ENCODE measurements around the gene UBE4B. TPM values are rescaled to one million over a fixed set of nuclear protein-coding genes. Genes with fewer than 3 reads are reported as not detected.

UBE4B gene
- total RNA-seq, 1 donor from 2014 or later: 62.2 TPM

- Mint-ChIP-seq H3K4me3 (ENCODE audit: unreplicated experiment) (no peak overlapping the region), H3K4me1 (ENCODE audit: unreplicated experiment) (peaks cover 32% of the 10 kb centered on the region)
Measured at GRCh38 chr1:10057343-10057742, 24.6 kb downstream of the UBE4B start.

DNA sequence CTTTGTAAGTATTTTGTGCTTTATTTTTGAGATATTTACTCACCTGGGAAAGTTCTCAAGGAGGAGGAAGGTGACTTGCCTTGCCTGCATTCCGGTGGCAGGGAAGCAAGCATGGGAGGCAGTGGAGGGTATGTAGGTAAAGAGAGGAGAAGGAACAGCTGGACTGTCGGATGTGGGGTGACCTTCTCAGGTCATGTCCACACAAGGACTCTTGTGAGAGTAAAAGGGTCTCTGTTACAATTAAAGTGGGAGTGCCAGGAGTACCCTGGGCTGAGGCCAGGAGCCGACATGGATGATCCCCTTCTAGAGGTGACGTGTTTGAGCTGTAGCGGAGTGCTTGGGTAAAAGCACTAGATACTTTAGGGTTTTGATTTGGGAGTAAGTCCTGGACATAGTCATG, 25.0 kb downstream of the UBE4B start:
- H3K4me1 Mint-ChIP-seq (ENCODE audit: unreplicated experiment): peaks cover 32% of the 10 kb centered on the region
- H3K4me3 Mint-ChIP-seq (ENCODE audit: unreplicated experiment): no peak overlapping the region
- H3K27ac Mint-ChIP-seq (ENCODE audit: unreplicated experiment): peak overlapping the region; percentile 80
- TF ChIP-seq, protein P1, sequence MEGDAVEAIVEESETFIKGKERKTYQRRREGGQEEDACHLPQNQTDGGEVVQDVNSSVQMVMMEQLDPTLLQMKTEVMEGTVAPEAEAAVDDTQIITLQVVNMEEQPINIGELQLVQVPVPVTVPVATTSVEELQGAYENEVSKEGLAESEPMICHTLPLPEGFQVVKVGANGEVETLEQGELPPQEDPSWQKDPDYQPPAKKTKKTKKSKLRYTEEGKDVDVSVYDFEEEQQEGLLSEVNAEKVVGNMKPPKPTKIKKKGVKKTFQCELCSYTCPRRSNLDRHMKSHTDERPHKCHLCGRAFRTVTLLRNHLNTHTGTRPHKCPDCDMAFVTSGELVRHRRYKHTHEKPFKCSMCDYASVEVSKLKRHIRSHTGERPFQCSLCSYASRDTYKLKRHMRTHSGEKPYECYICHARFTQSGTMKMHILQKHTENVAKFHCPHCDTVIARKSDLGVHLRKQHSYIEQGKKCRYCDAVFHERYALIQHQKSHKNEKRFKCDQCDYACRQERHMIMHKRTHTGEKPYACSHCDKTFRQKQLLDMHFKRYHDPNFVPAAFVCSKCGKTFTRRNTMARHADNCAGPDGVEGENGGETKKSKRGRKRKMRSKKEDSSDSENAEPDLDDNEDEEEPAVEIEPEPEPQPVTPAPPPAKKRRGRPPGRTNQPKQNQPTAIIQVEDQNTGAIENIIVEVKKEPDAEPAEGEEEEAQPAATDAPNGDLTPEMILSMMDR (IDR thresholded peaks at IDR 0.05): no peak
- H3K36me3 Mint-ChIP-seq (ENCODE audit: unreplicated experiment): peaks cover 7% of the 10 kb centered on the region
- H3K9me3 Mint-ChIP-seq (ENCODE audit: unreplicated experiment): no peaks in the 10 kb centered on the region
- DNase-seq (ENCODE audit: extremely low spot score, unreplicated experiment): no peak
- H3K27me3 Mint-ChIP-seq (ENCODE audit: unreplicated experiment): no peaks in the 10 kb centered on the region

More at GRCh38 chr1:10057343-10057742, 24.6 kb downstream of the UBE4B start:
- DNase-seq (ENCODE audit: extremely low spot score, unreplicated experiment): no peak
- H3K9me3 Mint-ChIP-seq (ENCODE audit: unreplicated experiment): no peaks in the 10 kb centered on the region
- TF ChIP-seq, protein P1 (IDR thresholded peaks at IDR 0.05): no peak
- H3K36me3 Mint-ChIP-seq (ENCODE audit: unreplicated experiment): peaks cover 7% of the 10 kb centered on the region
- no peaks in the 10 kb centered on the region for H3K27me3 Mint-ChIP-seq (ENCODE audit: unreplicated experiment)
- peak overlapping the region; percentile 80 for H3K27ac Mint-ChIP-seq (ENCODE audit: unreplicated experiment)

GRCh38 chr1:10059342-10059718, 26.6 kb downstream of the UBE4B start:
- no peak overlapping the region for H3K4me3 Mint-ChIP-seq (ENCODE audit: unreplicated experiment)
- H3K36me3 Mint-ChIP-seq (ENCODE audit: unreplicated experiment): peaks cover 10% of the 10 kb centered on the region
- H3K27me3 Mint-ChIP-seq (ENCODE audit: unreplicated experiment): no peaks in the 10 kb centered on the region
- H3K9me3 Mint-ChIP-seq (ENCODE audit: unreplicated experiment): no peaks in the 10 kb centered on the region
- H3K27ac Mint-ChIP-seq (ENCODE audit: unreplicated experiment): no peak overlapping the region
- H3K4me1 Mint-ChIP-seq (ENCODE audit: unreplicated experiment): peaks cover 32% of the 10 kb centered on the region
- TF ChIP-seq, protein P1 (IDR thresholded peaks at IDR 0.05): no peak
- no peak for DNase-seq (ENCODE audit: extremely low spot score, unreplicated experiment)

DNA sequence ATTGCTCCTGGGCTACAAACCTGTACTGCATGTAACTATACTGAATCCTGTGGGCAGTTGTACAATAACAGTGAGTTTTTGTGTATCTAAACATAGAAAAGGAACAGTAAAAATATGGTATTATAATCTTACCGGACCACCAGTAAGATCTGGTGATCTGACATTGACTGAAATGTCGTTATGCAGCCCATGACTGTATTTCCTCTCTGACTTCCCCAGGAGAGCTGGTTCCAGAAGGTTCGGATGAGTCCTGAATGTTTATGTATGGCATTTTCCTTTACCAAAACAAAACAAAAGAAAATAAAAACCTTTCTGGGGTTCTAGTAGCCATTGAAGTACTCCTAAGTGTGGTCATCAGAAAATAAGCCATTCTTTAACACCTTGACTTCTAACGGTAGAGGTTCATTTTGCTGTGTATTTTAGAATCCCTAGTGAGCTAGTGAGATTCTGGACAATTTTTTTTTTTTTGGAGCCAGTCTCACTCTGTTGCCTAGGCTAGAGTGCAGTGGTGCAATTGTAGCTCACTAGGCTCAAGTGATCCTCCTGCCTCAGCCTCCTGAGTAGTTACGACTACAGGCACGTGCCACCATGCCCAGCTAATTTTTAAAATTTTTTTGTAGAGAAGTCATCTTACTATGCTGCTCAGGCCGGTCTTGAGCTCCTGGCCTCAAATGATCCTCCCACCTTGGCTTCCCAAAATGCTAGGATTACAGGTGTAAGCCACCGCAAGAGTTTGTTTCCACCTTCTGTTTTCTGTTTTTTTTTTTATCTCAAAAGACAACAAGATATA, 27.7 kb downstream of the UBE4B start:
- TF ChIP-seq, protein P1 (IDR thresholded peaks at IDR 0.05): no peak
- Mint-ChIP-seq H3K27me3 (ENCODE audit: unreplicated experiment) (no peaks in the 10 kb centered on the region), H3K4me3 (ENCODE audit: unreplicated experiment) (no peak overlapping the region), H3K36me3 (ENCODE audit: unreplicated experiment) (peaks cover 8% of the 10 kb centered on the region), H3K9me3 (ENCODE audit: unreplicated experiment) (no peaks in the 10 kb centered on the region), H3K27ac (ENCODE audit: unreplicated experiment) (no peak overlapping the region), H3K4me1 (ENCODE audit: unreplicated experiment) (peaks cover 28% of the 10 kb centered on the region)
- no peak for DNase-seq (ENCODE audit: extremely low spot score, unreplicated experiment)

DNA sequence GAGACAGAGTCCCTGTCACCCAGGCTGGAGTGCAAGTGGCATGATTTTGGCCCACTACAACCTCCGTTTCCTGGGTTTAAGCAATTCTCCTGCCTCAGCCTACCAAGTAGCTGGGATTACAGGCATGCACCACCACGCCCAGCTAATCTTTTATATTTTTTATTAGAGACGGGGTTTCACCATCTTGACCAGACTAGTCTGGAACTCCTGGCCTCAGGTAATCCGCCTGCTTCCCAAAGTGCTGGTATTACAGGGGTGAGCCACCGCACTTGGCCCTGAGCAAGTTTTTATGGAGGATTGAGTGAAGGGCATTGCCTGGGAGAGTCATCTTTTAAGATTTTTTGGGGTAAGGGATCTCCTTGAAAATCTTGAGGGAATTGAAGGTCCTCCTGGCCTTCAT, 28.5 kb downstream of the UBE4B start:
- Mint-ChIP-seq H3K27me3 (ENCODE audit: unreplicated experiment) (no peaks in the 10 kb centered on the region), H3K4me1 (ENCODE audit: unreplicated experiment) (peaks cover 23% of the 10 kb centered on the region), H3K27ac (ENCODE audit: unreplicated experiment) (no peak overlapping the region), H3K9me3 (ENCODE audit: unreplicated experiment) (no peaks in the 10 kb centered on the region), H3K36me3 (ENCODE audit: unreplicated experiment) (peaks cover 8% of the 10 kb centered on the region), H3K4me3 (ENCODE audit: unreplicated experiment) (no peak overlapping the region)
- DNase-seq (ENCODE audit: extremely low spot score, unreplicated experiment): no peak
- TF ChIP-seq, protein P1 (IDR thresholded peaks at IDR 0.05): no peak
